K562 (cell line): Measurements from ENCODE around the gene PODXL. TPM values are rescaled to one million over a fixed set of nuclear protein-coding genes. Genes with fewer than 3 reads are reported as not detected.
A peak's percentile ranks its signal among the peaks of the same experiment; 100 is the strongest.

ENCODE experiments used
- ARID1B ChIP-seq: fragments of 450-650 bp; IDR thresholded peaks from 2 replicates; pipeline ENCODE4 v1.6.1; 2016; ENCODE audit warnings: antibody characterized with exemption, mild to moderate bottlenecking, inconsistent platforms
- CHD4 ChIP-seq: fragments of 200-600 bp; sonication (generic); IDR thresholded peaks from 3 replicates; pipeline ENCODE4 v1.6.1; 2012; ENCODE audit warnings: low read depth, mild to moderate bottlenecking, mixed read lengths, low read length, inconsistent platforms; ENCODE audit not compliant: insufficient read depth, insufficient replicate concordance, poor library complexity, severe bottlenecking
- CSDE1 ChIP-seq, 2 experiments: fragments of 450-650 bp; IDR thresholded peaks; 2 replicates each; pipeline ENCODE4 v1.6.1; 2016; ENCODE audit warnings: mild to moderate bottlenecking in 1 of 2
- DPF2 ChIP-seq: fragments of 450-650 bp; IDR thresholded peaks from 2 replicates; pipeline ENCODE4 v1.6.1; 2016
- HNRNPK ChIP-seq: fragments of 200-400 bp; formaldehyde crosslinking; IDR thresholded peaks from one replicate; pipeline ENCODE4 v1.6.1; 2018; ENCODE audit warnings: mild to moderate bottlenecking, low read depth, low read length; ENCODE audit not compliant: poor library complexity, severe bottlenecking
- MBD2 ChIP-seq: sonication (generic); IDR thresholded peaks from 2 replicates; pipeline ENCODE4 v1.6.1; 2016; ENCODE audit warnings: low read depth, borderline replicate concordance
- MEIS2 ChIP-seq: fragments of 450-650 bp; IDR thresholded peaks from 2 replicates; pipeline ENCODE4 v1.6.1; 2014; ENCODE audit warnings: mild to moderate bottlenecking; ENCODE audit not compliant: partially characterized antibody
- MTA2 ChIP-seq: fragments of 450-650 bp; IDR thresholded peaks from 2 replicates; pipeline ENCODE4 v1.6.1; 2016; ENCODE audit warnings: low read depth
- NCOA6 ChIP-seq: fragments of 450-650 bp; IDR thresholded peaks from 2 replicates; pipeline ENCODE4 v1.6.1; 2017; ENCODE audit warnings: mild to moderate bottlenecking
- NFE2 ChIP-seq: IDR thresholded peaks from 2 replicates; pipeline ENCODE4 v1.6.1; 2014; ENCODE audit warnings: antibody characterized with exemption, low read depth
- RCOR1 ChIP-seq, 2 experiments: IDR thresholded peaks; 2 replicates each; pipeline ENCODE4 v1.6.1; 2012; ENCODE audit warnings: low read depth in 2 of 2, low read length in 2 of 2, borderline replicate concordance in 1 of 2, improper control_type of control experiment in 1 of 2
- SMARCA4 ChIP-seq: fragments of 450-650 bp; IDR thresholded peaks from 2 replicates; pipeline ENCODE4 v1.6.1; 2016
- SMARCE1 ChIP-seq: fragments of 450-650 bp; IDR thresholded peaks from 2 replicates; pipeline ENCODE4 v1.7.1; 2016; ENCODE audit warnings: mild to moderate bottlenecking
- TCF3 ChIP-seq: sonication (generic); formaldehyde crosslinking; IDR thresholded peaks from 2 replicates; pipeline ENCODE4 v1.4.0; 2020; ENCODE audit warnings: mild to moderate bottlenecking, missing genetic modification reagents
- ZNF146 ChIP-seq: IDR thresholded peaks from one replicate; pipeline ENCODE4 v1.6.1; 2018; ENCODE audit warnings: missing compliant biosample characterization; ENCODE audit not compliant: unreplicated experiment
- ZNF316 ChIP-seq: fragments of 450-650 bp; IDR thresholded peaks from 2 replicates; pipeline ENCODE4 v1.6.1; 2016
- ZNF644 ChIP-seq: fragments of 200-800 bp; sonication (Bioruptor generic); IDR thresholded peaks from 2 replicates; pipeline ENCODE4 v1.6.1; 2016; ENCODE audit warnings: low read depth, missing genetic modification characterization, missing compliant biosample characterization
- polyA plus RNA-seq, 8 experiments: library from polyadenylated mRNA; depleted of rRNA in 4 of 8; stranded (reverse) in 5 of 8; unstranded in 3 of 8; fragments of >200 nt; fragmentation: Nextera tagmentation in 2 of 8; fragmentation: Illumina TruSeq in 1 of 8; extraction: Ambion mirVana in 2 of 8; extraction: Trizol in 1 of 8; gene quantifications; 2 replicates each; pipeline versions ENCODE4 v1.2.1 to v1.2.3, GENCODE V29; 2011 to 2014; ENCODE audit warnings: inconsistent platforms in 1 of 8, missing spikeins in 1 of 8
- total RNA-seq, 7 experiments: library from RNA; depleted of rRNA in 6 of 7; stranded (reverse); fragments of >200 nt in 6 of 7; fragmentation: Illumina TruSeq in 2 of 7; extraction: Trizol in 2 of 7; gene quantifications; 2 replicates each; pipeline versions ENCODE4 v1.2.1 to v1.2.3, GENCODE V29; 2011 to 2021; ENCODE audit warnings: low replicate concordance in 1 of 7
- TF ChIP-seq, protein P1 (sequence below): fragments of 250-450 bp; sonication (Bioruptor Pico); IDR thresholded peaks from 2 replicates; pipeline ENCODE4 v1.4.0; 2020
- TF ChIP-seq, protein P2 (sequence below): sonication (generic); formaldehyde crosslinking; IDR thresholded peaks from 2 replicates; pipeline ENCODE4 v1.8.1; 2023; ENCODE audit warnings: mild to moderate bottlenecking, missing genetic modification reagents

The PODXL gene
- total and polyA plus RNA-seq, 9 of the 15 experiments (the other 6 are each of a cell fraction or from before 2014, with no cell fraction given) = 0.01 to 0.73 (median 0.07) TPM

DNA sequence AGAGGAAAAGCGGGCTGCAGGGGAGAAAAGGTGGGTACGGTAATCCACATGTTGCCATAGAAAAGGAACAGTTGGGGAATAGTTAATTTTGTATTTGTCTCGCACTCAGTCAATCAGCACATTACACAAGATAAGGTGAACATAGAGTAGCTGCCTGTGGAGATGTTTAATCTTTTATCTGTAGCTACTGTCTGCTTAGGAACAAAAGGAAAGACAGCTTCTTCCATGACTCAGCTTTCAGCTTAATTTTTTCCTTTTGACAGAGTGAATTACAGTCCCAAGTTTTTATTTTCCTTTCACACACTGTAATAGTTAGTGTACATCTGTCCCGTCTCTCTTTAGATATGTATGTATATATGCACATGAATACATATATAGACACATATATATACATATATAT is 39.3 kb upstream of the PODXL start (continued):
- TF ChIP-seq, protein P1, sequence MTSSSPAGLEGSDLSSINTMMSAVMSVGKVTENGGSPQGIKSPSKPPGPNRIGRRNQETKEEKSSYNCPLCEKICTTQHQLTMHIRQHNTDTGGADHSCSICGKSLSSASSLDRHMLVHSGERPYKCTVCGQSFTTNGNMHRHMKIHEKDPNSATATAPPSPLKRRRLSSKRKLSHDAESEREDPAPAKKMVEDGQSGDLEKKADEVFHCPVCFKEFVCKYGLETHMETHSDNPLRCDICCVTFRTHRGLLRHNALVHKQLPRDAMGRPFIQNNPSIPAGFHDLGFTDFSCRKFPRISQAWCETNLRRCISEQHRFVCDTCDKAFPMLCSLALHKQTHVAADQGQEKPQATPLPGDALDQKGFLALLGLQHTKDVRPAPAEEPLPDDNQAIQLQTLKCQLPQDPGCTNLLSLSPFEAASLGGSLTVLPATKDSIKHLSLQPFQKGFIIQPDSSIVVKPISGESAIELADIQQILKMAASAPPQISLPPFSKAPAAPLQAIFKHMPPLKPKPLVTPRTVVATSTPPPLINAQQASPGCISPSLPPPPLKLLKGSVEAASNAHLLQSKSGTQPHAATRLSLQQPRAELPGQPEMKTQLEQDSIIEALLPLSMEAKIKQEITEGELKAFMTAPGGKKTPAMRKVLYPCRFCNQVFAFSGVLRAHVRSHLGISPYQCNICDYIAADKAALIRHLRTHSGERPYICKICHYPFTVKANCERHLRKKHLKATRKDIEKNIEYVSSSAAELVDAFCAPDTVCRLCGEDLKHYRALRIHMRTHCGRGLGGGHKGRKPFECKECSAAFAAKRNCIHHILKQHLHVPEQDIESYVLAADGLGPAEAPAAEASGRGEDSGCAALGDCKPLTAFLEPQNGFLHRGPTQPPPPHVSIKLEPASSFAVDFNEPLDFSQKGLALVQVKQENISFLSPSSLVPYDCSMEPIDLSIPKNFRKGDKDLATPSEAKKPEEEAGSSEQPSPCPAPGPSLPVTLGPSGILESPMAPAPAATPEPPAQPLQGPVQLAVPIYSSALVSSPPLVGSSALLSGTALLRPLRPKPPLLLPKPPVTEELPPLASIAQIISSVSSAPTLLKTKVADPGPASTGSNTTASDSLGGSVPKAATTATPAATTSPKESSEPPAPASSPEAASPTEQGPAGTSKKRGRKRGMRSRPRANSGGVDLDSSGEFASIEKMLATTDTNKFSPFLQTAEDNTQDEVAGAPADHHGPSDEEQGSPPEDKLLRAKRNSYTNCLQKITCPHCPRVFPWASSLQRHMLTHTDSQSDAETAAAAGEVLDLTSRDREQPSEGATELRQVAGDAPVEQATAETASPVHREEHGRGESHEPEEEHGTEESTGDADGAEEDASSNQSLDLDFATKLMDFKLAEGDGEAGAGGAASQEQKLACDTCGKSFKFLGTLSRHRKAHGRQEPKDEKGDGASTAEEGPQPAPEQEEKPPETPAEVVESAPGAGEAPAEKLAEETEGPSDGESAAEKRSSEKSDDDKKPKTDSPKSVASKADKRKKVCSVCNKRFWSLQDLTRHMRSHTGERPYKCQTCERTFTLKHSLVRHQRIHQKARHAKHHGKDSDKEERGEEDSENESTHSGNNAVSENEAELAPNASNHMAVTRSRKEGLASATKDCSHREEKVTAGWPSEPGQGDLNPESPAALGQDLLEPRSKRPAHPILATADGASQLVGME = no peak
- TF ChIP-seq ZNF316 = 0 out of 2 replicates have a peak, but pooled peaks have one; percentile 20
- peak; percentile 55 for TF ChIP-seq TCF3
- TF ChIP-seq SMARCA4 = peak; percentile 65
- peak; percentile 92 for TF ChIP-seq MEIS2
- peak; percentile 10; the same call in 1 of the 2 replicates for TF ChIP-seq MTA2
- no peak for TF ChIP-seq CSDE1 (IDR thresholded peaks at IDR 0.05)
- TF ChIP-seq, protein P2, sequence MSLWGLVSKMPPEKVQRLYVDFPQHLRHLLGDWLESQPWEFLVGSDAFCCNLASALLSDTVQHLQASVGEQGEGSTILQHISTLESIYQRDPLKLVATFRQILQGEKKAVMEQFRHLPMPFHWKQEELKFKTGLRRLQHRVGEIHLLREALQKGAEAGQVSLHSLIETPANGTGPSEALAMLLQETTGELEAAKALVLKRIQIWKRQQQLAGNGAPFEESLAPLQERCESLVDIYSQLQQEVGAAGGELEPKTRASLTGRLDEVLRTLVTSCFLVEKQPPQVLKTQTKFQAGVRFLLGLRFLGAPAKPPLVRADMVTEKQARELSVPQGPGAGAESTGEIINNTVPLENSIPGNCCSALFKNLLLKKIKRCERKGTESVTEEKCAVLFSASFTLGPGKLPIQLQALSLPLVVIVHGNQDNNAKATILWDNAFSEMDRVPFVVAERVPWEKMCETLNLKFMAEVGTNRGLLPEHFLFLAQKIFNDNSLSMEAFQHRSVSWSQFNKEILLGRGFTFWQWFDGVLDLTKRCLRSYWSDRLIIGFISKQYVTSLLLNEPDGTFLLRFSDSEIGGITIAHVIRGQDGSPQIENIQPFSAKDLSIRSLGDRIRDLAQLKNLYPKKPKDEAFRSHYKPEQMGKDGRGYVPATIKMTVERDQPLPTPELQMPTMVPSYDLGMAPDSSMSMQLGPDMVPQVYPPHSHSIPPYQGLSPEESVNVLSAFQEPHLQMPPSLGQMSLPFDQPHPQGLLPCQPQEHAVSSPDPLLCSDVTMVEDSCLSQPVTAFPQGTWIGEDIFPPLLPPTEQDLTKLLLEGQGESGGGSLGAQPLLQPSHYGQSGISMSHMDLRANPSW (CRISPR knock-in tag) = no peak
- TF ChIP-seq SMARCE1 = peak; percentile 44; the same call in 1 of the 2 replicates
- TF ChIP-seq HNRNPK = no peak
- TF ChIP-seq DPF2 = peak; percentile 65
- TF ChIP-seq NFE2 = peak; percentile 80
- TF ChIP-seq ZNF644 = peak; percentile 69; the same call in 1 of the 2 replicates
- TF ChIP-seq ZNF146 = no peak
- peak in 1 of 2 experiments; percentile 29; a peak in 1 of 4 replicates for TF ChIP-seq RCOR1 (IDR thresholded peaks at IDR 0.05; ENCODE audit: borderline replicate concordance in 1 of 2, low read depth in 2 of 2, low read length in 2 of 2)
- TF ChIP-seq NCOA6 = no peak
- no peak for TF ChIP-seq MBD2
- TF ChIP-seq CHD4 = no peak
- TF ChIP-seq ARID1B = peak; percentile 72
